GM19239 (cell line): ENCODE measurements around the gene SLC35E4.
"Not testable (repeated sequence)": the region's sequence is repeated elsewhere in the genome, so short reads cannot be mapped to it uniquely, and the experiment has no call there.

Source experiments
- DNase-seq: peaks from one replicate; pipeline ENCODE4 v3.0.0; 2011; ENCODE audit warnings: low spot score; ENCODE audit not compliant: insufficient read length
- FAIRE-seq: peaks from 2 replicates; lab custom pipeline; 2011; peaks lifted over from hg19 to GRCh38; lab: Jason Lieb, UNC

Gene SLC35E4

DNA sequence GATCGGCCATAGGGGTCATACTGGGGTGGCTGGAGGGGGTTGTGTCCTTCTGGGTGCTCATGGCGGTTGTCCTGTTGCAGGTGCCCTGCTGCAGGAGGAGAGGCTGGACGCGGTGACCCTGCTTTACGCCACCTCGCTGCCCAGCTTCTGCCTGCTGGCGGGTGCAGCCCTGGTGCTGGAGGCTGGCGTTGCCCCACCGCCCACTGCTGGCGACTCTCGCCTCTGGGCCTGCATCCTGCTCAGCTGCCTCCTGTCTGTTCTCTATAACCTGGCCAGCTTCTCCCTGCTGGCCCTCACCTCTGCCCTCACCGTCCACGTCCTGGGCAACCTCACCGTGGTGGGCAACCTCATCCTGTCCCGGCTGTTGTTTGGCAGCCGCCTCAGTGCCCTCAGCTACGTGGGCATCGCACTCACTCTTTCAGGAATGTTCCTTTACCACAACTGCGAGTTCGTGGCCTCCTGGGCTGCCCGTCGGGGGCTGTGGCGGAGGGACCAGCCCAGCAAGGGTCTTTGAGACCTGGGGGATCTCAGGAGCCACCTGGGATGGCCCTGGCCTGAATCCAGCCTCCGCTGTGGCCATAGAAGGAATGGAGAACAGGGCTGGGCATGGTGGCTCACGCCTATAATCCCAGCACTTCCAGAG lies 11.1 kb downstream of the SLC35E4 start:
- DNase-seq (no peak), FAIRE-seq (no peak)

DNA sequence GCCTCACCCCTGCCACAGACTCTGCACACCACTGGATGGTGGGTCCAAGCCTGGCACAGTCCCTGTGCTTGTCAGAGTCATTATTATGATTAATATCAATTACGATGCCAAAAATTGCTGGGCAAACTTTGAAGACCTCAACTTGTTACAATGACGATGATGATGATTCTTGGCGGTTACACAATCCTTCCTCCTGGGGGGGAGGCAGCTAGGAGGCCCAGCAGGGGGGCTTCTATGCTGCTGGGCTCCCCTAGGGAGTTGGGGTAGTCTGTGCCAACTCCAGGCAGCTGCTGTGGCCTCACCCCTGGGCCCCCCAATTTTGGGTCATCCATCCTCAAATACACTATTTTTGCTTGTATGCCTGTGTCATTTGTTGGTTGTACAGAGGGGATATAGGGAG lies 12.0 kb downstream of the SLC35E4 start:
- FAIRE-seq (no peak), DNase-seq (no peak)

DNA sequence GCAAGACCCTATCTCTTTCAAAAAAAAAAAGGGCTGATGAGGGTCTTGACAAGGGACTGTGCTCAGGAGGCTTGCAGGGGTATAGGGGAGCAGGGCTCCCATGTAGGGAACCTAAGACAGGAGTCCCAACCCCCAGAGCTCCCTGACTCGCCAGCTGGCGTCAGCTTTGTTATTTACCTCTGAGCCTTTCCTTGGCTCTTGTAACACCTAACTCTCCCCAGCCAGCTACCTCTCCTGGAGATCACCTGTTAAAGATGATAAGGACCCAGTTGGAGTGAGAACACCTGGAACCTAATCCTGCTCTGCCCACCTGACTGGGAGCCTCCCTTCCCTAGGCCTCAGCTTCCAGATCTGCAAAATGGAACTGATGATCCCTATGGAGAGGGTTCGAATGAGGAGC lies 13.2 kb downstream of the SLC35E4 start:
- no peak for FAIRE-seq
- DNase-seq: no peak

DNA sequence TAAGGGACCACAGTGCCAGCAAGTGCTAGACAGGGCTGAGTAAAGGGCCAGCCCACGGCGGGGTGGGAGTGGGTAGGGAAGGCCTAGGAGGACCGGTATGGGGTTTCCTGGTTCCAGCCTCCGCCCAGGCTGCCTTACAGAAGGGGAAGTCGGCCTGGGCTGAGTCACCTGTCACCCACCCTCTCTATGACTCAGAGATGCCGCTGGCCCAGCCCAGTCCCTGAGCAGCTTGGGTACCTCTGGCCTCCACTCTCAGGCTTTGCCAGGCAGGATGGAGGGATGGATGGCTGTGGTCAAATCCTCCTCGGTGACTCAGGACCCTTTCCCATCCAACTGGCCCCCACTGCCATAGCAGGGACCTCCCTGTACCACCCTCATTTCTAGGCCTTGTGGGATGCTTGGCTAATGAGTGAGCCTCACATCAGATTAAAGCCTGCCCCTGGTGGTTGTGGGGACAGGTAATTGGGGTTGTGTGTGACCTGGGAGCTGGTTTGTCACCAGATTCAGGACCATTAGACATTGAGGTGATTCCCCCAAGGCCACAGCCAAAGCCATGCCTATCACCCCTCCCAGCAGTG lies 13.9 kb downstream of the SLC35E4 start:
- no peak for FAIRE-seq
- DNase-seq: peak; percentile 35

DNA sequence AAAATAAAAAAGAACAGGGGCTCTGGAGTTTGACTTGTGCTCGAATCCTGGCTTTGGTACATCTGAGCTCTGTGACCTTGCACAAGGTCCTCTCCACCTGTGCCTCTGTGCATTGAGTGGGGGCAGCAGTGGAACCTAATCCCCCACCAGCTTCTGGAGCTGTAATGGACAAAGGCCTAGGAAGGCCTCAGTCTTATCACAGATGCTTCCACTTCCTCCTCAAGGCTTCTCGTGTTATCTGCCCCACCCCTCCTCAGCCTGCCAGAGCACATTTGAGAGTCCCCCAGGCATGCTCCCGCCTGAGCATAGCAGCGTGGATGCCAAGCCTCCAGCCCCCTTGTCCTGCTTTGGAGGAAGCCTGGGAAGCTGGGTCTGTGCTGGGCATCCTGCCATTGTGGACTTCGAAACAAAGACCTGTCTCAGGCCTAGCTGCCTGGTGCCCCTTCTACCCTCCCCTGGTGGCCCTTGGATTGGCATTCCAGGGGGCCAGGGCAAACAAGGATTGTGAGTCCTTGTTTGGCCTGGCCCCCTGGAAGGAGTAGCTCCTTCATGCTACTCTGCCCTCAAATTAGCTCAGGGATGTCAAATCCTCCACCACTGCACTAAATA lies 15.0 kb downstream of the SLC35E4 start:
- DNase-seq (no peak), FAIRE-seq (no peak)

DNA sequence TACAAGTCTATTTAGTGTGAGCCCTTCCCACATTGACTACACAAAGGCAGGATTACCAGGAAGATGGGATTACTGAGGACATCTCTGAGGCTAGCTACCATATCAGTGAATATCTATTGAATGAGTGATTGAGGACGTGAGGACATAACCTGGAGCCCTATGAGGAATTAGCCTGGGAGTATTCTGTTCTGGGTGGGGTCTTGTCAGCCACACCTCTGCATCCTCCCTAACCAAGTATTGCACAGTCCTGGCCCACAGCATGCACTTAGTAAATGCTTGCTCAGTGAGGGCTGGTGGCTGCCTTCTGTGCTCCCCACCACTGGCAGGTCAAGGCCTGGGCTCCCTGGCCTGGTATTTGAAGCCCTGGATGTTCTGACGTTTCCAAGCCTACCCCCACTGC lies 17.3 kb downstream of the SLC35E4 start:
- no peak for DNase-seq
- FAIRE-seq: no peak

DNA sequence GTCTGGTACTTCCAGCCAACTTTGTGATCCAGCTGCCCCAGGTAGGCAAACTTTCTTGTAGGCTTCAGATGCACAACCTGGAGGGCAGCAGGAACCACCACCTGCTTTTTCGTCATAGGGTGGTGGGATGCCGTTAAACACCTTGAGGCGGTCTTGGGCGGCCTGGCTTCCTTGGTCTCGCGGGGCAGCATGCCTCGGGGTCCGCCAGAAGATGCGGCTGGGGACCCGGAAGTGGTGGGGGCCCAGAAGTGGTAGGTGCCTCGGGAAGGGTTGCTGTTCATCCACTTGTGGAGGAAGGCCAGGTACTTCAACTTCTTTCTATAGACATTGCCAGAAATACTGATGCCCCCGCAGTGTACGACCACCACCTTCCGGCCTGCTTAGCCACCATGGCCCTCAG lies 18.8 kb downstream of the SLC35E4 start:
- FAIRE-seq: no peak
- no peak for DNase-seq

DNA sequence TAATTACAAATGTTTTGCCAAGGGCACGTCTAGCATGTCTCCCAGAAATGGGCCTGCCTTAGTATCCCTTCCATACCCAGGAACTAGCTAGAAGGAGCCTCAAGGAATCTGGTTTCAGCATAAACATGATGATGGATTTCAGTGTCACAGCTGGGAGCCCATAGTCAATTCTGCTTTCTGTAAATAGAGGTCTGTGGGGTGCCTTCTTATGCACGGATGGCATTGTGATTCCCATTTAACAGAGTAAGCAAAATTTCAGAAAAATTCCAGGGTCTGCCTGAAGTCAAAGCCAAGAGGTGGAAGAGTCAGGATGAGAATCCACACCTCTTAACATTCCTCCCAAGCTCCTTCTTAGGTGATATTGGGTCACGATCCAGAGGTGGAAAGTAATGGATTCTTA lies 20.0 kb downstream of the SLC35E4 start:
- FAIRE-seq (no peak), DNase-seq (no peak)

DNA sequence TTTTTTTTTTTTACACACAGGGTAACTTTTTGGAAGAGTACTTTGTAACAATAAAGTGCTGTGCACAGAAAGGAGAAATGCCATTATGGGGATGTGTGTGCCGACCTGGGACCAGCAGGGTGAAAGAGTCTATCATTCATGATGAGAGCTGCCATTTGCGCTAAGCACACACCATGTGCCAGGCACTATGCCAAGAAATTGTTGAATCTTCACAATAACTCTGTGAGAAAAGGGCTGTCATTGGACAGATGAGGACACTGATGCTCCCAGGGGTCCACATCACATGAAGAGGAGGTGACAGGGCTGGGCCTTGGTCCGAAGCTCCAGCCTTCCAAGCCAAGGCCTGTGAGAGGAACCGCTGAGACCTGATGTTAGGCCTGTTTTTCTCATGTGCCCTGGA lies 26.5 kb downstream of the SLC35E4 start:
- no peak for FAIRE-seq
- no peak for DNase-seq

DNA sequence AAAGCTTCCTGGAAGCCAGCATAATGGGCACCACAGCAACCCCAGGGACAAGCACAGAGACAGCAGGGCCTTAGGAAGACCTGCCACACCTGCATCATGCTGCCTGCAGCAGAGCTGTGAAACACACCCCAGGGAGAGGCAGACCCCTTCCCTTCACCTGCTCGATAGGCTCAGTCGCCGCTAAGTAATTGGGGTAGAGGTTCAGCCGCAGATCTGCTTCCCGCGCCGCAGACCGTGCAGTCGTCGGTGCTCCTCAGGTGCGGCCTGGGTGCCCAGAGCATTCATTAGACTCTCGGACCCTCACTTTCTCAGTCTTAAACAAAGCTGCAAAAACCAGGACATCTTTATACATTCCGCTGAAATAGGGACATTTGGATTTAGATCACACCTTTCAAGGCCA lies 29.2 kb downstream of the SLC35E4 start:
- FAIRE-seq (no peak), DNase-seq (no peak)

DNA sequence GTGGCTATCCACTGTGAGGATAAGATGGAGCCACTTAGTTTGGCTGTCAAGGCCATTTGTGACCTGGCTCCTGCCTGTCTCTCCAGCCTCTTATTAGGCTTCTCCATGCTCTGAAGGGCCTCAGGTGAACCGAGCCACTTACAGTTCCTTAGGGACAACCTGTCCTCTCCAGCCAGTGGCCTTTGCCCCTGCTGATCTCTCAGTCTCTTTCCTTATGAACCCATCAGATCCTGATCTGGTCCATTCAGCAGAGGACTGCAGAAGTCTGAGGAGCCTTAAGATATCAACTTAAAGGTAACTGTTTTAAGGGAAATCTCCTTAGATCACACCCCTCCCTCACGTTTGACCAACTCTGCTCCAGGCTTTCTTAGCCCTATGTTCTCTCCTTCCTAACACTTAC lies 29.7 kb downstream of the SLC35E4 start:
- FAIRE-seq: no peak
- no peak for DNase-seq

DNA sequence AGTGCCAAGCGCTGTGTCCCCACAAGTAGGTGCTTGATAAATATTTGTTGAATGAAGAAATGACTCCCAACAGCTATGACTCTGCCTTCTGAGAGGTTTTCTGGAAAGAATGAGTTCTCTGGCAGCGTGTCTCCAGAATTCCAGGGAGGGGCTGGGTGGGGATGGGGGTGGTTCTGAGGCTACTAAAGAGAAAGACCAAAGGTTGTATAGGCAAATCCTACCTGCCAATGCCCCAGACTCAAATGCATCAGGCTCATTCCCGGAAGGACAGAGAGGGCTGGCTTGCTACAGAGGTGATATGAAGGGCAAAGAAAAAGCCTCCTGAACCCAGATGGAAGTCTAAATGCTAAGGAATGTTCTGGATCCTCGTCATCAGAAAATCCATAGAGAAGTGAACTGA lies 30.2 kb downstream of the SLC35E4 start:
- DNase-seq (no peak), FAIRE-seq (no peak)

DNA sequence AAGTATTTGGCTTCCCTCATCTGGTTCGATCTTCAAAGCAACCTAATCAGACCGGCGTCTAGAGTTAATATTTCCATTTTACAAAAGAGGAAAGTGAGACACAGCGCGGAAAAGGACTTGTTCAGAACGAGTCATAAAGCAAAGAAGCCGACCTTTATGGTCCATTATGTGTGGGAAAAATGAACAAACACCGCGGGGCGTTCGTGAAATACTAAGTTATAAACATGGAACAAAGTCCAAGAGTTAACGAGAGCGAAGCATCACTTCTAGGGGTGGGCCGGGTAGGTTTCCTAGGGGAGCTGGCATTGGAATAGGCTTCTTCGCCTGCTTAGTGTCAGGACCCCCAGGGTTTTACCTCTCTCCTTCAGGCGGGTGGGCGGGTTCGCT lies 31.5 kb downstream of the SLC35E4 start:
- FAIRE-seq (peak; percentile 18), DNase-seq (no peak)

DNA sequence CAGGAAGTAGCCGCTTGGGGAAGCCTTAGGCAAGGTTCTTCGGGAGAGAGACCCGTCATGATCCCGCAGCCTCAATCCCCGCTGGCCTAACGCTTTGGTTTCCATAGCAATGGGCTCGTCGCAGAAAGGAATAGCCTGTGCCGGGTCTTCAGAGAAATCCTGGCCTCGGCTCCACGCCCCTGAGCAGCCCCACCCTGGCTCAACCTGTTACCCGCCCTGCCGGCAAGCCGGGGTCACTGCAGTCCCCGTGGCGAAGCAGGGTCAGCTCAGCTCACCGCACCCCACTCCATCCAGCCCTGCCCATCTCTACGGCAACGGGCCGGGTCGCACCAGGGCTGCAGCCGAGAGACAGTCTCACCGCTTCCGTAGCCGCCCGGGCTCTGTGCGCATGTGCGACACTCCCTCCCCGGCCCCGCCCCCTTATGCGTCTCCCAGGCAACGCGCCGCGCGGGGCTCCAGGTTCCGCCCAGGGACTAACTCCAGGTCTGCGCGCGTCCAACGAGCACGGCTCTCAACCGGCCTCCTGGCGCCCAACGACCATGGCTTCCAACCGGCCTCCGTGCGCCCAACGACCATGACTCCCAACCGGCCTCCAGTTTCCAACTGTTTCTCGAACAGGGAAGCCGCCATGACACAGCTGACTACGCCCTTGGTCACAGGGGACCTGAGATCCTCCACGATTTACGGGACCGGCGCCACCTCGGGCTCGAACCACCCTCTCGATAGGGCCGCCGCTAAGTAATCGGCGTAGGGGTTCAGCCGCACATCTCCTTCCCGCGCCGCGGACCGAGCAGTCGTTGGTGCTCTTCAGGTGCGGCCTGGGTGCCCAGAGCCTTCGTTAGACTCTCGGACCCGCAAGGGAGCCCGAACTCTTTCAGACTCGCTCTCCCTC lies 32.2 kb downstream of the SLC35E4 start, which contains the start of gene DUSP18:
Gene DUSP18, minus strand, starts transcription at position 382 of the 892 bp plus-strand sequence. CDS start 3,872 bp downstream, outside the sequence.
- DNase-seq (peak; percentile 94), FAIRE-seq (peak; percentile 97)

DNA sequence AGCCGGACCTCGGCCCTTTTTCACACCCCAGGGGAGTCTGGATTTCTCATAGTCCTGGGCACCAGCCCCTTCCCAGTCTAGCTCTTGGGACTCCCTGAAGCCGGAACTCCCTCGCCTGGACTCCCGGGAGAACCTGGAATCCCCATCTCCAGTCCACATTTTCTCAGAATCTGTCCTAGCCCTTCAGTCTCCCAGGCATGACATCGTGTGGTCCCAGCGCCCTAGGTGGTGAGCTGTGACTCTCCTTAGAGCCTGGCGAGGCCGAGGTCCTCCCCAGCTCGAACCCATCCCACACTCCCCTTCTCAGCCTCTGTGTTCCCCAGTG lies 32.8 kb downstream of the SLC35E4 start:
- FAIRE-seq: no peak
- DNase-seq: no peak

DNA sequence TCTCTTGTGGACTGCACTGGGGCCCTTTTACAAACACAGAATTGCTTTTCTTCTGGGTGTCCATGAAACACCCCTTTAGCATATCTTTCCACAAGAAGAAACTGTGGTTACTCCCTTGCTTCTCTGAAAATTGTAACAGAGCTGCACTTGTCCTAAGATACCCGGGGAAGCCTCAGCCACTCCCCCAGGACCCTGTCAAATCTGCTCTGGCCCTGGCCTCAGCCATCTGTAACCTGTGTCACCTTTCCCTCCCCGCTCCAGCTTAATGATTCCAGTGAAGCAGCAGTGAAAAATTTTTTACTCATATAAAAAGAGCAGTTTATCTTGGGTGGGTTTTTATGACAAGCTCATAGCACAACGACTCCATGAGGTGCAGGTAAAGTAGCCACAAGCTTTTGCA lies 35.5 kb downstream of the SLC35E4 start:
- FAIRE-seq: no peak
- DNase-seq: no peak

DNA sequence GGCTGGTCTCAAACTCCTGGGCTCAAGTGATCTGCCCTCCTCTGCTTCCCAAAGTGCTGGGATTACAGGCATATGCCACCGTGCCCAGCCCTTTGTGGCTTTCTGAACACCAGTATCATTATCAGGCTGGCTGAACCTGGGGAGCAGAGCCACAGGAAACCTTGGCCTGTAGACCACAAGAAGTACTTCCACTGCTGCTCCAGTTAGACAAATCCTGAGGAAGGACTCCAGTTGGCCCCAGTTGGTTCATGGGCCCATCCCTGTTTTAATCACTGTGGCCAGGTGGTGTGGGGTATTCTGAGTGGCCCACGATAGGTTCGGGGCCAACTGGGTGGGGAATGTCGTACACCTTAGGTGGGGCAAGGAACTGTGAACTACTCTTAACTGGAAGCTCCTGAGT lies 37.6 kb downstream of the SLC35E4 start:
- no peak for DNase-seq
- no peak for FAIRE-seq

DNA sequence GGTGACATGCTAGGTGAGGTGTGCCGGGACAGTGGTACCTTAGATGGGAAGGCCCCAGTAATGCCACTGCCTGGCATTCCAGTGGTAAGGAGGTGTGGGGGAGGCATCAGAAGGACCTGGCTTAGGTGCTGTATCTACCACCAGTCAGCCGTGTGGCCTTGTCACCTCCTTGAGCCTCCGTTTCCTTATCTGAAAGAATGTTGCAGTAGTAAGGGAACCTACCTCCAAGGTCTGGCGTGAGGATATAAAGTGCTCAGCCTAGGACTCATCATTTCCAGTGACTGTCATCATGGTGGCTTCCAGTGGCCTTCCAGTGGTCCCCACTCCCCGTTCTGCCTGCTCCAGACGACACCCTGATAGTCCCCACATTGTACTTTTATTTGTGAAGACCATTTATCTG lies 38.9 kb downstream of the SLC35E4 start:
- no peak for FAIRE-seq

DNA sequence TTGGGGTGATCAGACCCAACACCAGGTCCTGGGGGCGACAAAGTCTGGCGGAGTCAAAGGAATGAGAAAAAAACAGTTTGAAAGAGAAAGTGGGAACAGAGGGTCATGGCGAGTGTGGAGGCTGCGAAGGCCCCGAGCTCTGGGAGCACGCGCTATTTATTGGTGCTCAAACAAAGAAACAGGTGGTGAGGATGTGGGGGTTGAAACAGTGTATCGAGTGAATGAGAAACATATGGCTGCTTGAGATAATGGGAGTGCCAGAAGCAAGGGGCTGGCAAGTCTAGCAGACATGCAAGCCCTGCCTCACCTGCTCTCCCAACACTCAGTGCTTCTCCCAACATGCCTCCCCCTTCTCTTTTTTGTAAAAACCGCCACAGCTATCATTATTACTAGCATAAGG lies 39.9 kb downstream of the SLC35E4 start:
- DNase-seq (no peak), FAIRE-seq (no peak)

More for the DNA sequence above, 38.9 kb downstream of the SLC35E4 start:
- DNase-seq: no peak

DNA sequence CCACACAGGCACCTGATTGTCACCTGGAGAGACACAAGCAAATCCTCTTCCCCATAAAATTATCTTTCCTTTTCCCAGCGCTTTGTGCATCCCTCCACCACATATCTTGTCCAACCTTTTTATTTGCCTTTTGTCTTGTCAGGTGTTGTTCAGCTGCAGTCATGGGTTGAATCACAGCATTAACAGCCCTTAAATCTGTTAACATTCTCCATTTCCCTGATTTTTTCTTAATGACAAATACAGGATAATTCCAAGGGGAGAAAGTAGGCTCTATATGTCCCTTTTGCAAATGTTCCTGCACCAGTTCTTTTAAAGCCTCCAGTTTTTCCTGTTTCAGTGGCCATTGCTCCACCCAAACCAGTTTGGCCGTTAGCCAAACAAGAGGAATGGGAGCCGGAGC lies 41.0 kb downstream of the SLC35E4 start:
- FAIRE-seq, DNase-seq: not testable (repeated sequence)
